ENCODE measurements around the gene TLR9. TPM values are rescaled to one million over a fixed set of nuclear protein-coding genes. Genes with fewer than 3 reads are reported as not detected.

Gene TLR9
- total RNA-seq, 6 experiments from 2014 or later, result not detected

DNA sequence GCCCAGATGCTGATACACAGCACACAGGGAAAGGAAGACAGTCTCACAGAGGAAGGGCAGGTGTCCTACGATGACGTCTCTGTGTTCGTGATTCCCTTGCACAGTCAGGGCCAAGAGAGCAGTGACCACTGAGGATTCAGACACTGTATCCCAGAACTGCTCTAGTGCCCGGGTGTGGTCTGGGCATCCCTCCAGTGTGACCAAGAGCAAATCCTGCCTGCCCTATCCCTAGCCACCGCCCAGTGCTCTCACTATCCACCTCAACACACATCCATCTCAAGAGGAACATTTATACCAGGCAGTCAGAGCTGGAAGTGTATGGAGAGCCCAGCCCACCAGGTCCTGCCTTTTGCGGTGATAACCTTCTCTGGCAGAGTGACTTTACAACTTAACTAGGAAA, 24.2 kb upstream of the TLR9 start:
- TF ChIP-seq, protein P1, sequence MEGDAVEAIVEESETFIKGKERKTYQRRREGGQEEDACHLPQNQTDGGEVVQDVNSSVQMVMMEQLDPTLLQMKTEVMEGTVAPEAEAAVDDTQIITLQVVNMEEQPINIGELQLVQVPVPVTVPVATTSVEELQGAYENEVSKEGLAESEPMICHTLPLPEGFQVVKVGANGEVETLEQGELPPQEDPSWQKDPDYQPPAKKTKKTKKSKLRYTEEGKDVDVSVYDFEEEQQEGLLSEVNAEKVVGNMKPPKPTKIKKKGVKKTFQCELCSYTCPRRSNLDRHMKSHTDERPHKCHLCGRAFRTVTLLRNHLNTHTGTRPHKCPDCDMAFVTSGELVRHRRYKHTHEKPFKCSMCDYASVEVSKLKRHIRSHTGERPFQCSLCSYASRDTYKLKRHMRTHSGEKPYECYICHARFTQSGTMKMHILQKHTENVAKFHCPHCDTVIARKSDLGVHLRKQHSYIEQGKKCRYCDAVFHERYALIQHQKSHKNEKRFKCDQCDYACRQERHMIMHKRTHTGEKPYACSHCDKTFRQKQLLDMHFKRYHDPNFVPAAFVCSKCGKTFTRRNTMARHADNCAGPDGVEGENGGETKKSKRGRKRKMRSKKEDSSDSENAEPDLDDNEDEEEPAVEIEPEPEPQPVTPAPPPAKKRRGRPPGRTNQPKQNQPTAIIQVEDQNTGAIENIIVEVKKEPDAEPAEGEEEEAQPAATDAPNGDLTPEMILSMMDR (IDR thresholded peaks at IDR 0.05), result no peak
- Mint-ChIP-seq H3K4me1 (ENCODE audit: low read depth) (peaks cover 22% of the 10 kb centered on the region), H3K9me3 (no peaks in the 10 kb centered on the region), H3K4me3 (no peak overlapping the region), H3K36me3 (ENCODE audit: low read depth) (peaks cover 16% of the 10 kb centered on the region; the same call in 1 of the 2 replicates), H3K27me3 (ENCODE audit: insufficient read depth) (peaks cover 7% of the 10 kb centered on the region), H3K27ac (peak overlapping the region; percentile 22; the same call in 1 of the 2 replicates)
- no peak for DNase-seq

DNA sequence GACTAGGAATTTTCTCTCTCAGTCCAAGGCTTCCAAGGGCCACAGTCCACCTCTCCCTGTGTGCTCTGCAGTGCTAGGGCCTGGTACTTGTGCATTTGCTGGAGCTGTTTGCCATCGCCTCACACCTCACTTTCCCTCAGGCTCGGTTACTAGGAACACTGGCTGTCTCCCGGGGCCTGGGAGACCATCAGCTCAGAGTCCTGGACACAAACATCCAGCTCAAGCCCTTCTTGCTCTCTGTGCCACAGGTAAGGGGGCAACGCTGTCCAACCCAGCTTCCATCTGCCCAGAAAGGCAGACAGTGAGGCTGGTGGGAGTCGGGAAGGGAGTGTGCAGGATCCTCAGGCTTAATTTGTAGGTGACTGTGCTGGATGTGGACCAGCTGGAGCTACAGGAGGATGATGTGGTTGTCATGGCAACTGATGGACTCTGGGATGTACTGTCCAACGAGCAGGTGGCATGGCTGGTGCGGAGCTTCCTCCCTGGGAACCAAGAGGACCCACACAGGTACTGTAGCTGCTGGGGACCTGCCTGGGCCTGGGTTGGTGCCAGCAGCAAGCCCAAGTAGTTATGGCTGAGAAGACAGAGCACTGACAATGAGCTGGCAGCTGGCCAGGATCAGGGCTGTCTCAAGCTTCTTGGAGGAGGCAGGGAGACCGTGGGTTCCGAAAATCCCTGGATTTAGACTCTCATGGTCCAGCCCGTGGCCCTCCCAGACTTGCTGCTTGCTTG, 23.5 kb upstream of the TLR9 start:
- H3K27ac Mint-ChIP-seq, result peak overlapping the region; percentile 40
- TF ChIP-seq, protein P1 (IDR thresholded peaks at IDR 0.05), result no peak
- peaks cover 29% of the 10 kb centered on the region for H3K4me1 Mint-ChIP-seq (ENCODE audit: low read depth)
- no peak overlapping the region for H3K4me3 Mint-ChIP-seq
- H3K36me3 Mint-ChIP-seq (ENCODE audit: low read depth), result peaks cover 16% of the 10 kb centered on the region; the same call in 1 of the 2 replicates
- DNase-seq, result no peak
- no peaks in the 10 kb centered on the region for H3K9me3 Mint-ChIP-seq
- peaks cover 7% of the 10 kb centered on the region for H3K27me3 Mint-ChIP-seq (ENCODE audit: insufficient read depth)

DNA sequence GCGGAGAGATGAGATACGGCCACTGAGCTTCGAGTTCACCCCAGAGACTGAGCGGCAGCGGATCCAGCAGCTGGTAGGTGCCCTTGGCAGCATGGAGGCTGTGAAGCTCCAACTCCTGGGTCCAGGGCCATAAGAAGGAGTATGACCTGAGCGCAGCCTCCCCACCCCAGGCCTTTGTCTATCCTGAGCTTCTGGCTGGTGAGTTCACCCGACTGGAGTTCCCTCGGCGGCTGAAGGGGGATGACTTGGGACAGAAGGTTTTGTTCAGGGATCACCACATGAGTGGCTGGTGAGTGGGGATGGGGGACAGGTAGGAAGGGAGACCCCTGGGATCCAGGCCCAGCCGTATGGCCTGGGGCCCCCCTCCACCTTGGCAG, 22.7 kb upstream of the TLR9 start:
- TF ChIP-seq, protein P1 (IDR thresholded peaks at IDR 0.05), result no peak
- Mint-ChIP-seq H3K4me1 (ENCODE audit: low read depth) (peaks cover 35% of the 10 kb centered on the region), H3K27me3 (ENCODE audit: insufficient read depth) (peaks cover 7% of the 10 kb centered on the region), H3K9me3 (no peaks in the 10 kb centered on the region), H3K4me3 (peak overlapping the region; percentile 4; the same call in 1 of the 2 replicates), H3K36me3 (ENCODE audit: low read depth) (peaks cover 13% of the 10 kb centered on the region; the same call in 1 of the 2 replicates), H3K27ac (no peak overlapping the region; the same call in 1 of the 2 replicates)
- no peak for DNase-seq

DNA sequence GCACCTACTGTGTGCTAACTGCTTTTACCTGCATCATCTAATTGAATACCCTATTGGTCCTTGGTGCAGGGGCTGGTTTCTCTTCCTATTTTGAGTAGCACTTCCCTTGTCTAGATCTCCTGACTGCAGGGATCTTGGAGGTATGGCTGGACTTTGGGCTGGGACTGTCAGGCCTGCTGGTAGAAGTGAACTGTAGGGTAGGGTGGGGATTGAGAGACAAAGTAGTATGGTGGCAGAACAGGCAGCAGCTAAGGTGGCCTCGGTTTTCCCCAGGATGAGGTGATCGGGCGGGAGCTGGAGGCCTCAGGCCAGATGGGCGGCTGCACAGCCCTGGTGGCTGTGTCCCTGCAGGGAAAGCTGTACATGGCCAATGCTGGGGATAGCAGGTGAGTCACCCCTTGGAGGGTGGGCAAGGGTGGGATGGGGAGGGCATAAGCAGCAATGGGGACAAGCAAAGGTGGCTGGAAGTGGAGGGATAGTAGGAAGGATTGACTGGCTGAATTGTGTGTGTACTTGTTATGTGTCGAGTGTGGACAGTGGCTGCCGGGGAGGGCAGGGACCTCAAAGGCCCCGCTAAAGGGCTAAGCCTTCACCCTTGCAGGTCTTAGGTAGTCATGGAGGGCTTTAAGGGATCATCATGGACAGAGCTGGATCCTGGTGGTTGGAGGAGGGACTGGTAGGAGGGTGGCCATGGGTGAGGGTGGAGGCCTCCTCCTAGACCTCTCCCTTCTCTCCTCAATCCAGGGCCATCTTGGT, 22.1 kb upstream of the TLR9 start:
- Mint-ChIP-seq H3K4me3 (peak overlapping the region; percentile 85; the same call in 1 of the 2 replicates), H3K4me1 (ENCODE audit: low read depth) (peaks cover 35% of the 10 kb centered on the region), H3K36me3 (ENCODE audit: low read depth) (peaks cover 10% of the 10 kb centered on the region; the same call in 1 of the 2 replicates), H3K27ac (peak overlapping the region; percentile 74; the same call in 1 of the 2 replicates), H3K27me3 (ENCODE audit: insufficient read depth) (peaks cover 7% of the 10 kb centered on the region), H3K9me3 (no peaks in the 10 kb centered on the region)
- TF ChIP-seq, protein P1 (IDR thresholded peaks at IDR 0.05), result no peak
- no peak for DNase-seq

DNA sequence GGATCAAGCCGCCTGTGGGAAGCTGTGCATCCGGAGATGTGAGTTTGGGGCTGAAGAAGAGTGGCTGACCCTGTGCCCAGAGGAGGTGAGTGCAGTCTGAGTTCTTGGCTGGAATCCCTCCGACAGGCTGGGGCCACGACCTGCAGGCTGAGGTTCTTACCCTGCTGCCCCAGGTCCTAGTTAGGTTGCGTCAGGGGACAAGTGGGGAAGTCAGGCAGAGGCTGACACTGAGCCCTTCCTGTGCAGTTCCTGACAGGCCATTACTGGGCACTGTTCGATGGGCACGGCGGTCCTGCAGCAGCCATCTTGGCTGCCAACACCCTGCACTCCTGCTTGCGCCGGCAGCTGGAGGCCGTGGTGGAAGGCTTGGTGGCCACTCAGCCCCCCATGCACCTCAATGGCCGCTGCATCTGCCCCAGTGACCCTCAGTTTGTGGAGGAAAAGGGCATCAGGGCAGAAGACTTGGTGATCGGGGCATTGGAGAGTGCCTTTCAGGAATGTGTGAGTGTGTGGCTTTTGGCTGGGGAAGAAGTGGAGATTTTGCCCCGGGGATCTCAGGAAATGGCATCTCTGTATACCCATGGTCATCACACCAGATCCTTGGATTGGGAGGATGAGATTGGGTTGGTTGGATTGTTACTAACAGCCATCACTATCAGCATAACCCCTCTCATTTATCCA, 21.4 kb upstream of the TLR9 start:
- Mint-ChIP-seq H3K9me3 (no peaks in the 10 kb centered on the region), H3K4me3 (peak overlapping the region; percentile 85), H3K36me3 (ENCODE audit: low read depth) (peaks cover 10% of the 10 kb centered on the region; the same call in 1 of the 2 replicates), H3K27ac (peak overlapping the region; percentile 74), H3K4me1 (ENCODE audit: low read depth) (peaks cover 35% of the 10 kb centered on the region), H3K27me3 (ENCODE audit: insufficient read depth) (peaks cover 6% of the 10 kb centered on the region)
- TF ChIP-seq, protein P1 (IDR thresholded peaks at IDR 0.05), result no peak
- DNase-seq, result no peak

All from HFFc6 (cell line).